ENCODE measurements around the gene CFAP53.
A peak's percentile ranks its signal among the peaks of the same experiment; 100 is the strongest.
"Not testable (repeated sequence)": the region's sequence is repeated elsewhere in the genome, so short reads cannot be mapped to it uniquely, and the experiment has no call there.

Gene CFAP53, protein sequence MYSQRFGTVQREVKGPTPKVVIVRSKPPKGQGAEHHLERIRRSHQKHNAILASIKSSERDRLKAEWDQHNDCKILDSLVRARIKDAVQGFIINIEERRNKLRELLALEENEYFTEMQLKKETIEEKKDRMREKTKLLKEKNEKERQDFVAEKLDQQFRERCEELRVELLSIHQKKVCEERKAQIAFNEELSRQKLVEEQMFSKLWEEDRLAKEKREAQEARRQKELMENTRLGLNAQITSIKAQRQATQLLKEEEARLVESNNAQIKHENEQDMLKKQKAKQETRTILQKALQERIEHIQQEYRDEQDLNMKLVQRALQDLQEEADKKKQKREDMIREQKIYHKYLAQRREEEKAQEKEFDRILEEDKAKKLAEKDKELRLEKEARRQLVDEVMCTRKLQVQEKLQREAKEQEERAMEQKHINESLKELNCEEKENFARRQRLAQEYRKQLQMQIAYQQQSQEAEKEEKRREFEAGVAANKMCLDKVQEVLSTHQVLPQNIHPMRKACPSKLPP

GRCh38 chr18:50266248-50266704 lies at the start of gene CFAP53:
TSS of gene CFAP53 (minus strand) at chr18:50266495. CDS start at chr18:50266404, 91 bp downstream.
- intact Hi-C loops (cut with DNase I), result no loop called here
- DNase-seq, result peak; percentile 78 to 98 (median 88)

- no peak for DNase-seq
- intact Hi-C loops (cut with DNase I), result no loop called here
Measured at GRCh38 chr18:50315100-50315871, 49.0 kb upstream of the CFAP53 start.

- no peak for DNase-seq
- intact Hi-C loops (cut with DNase I), result no loop called here
Measured at GRCh38 chr18:50313873-50314460, 47.7 kb upstream of the CFAP53 start.

GRCh38 chr18:50313031-50313607 lies 46.8 kb upstream of the CFAP53 start:
- intact Hi-C loops (cut with DNase I), result no loop called here

GRCh38 chr18:50312296-50313030 lies 46.2 kb upstream of the CFAP53 start:
- DNase-seq, result no peak
- intact Hi-C loops (cut with DNase I), result no loop called here

More at GRCh38 chr18:50313031-50313607, 46.8 kb upstream of the CFAP53 start:
- no peak for DNase-seq

GRCh38 chr18:50311650-50312049 lies 45.4 kb upstream of the CFAP53 start:
- intact Hi-C loops (cut with DNase I), result no loop called here

GRCh38 chr18:50310080-50310479 lies 43.8 kb upstream of the CFAP53 start:
- DNase-seq, result no peak
- intact Hi-C loops (cut with DNase I), result no loop called here

More at GRCh38 chr18:50311650-50312049, 45.4 kb upstream of the CFAP53 start:
- no peak for DNase-seq

DNA sequence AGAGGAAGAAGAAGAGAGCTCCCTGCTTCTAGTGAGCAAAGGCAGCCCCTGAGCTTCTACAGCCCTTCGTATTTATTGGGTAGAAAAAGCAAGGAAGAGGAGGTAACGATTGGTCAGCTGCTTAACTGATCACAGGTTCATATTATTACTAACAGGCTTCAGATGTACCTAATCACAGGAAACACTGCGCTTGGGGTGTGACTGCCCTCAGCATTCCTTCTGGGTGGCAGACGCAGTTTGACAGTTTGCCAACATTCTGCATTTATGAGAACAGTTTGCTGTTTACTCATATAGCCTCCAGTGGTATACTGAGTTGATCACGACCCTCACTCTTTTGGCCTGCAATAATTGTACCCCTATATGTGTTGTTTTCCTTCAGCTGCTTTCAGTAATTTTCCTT lies 42.6 kb upstream of the CFAP53 start:
- intact Hi-C loops (cut with DNase I); DNase-seq: not testable (repeated sequence)

GRCh38 chr18:50307738-50308470 lies 41.6 kb upstream of the CFAP53 start:
- peak; percentile 73 to 98 (median 88) for DNase-seq
- intact Hi-C loops (cut with DNase I), result no loop called here

- DNase-seq, result no peak
- intact Hi-C loops (cut with DNase I), result no loop called here
Measured at GRCh38 chr18:50307400-50307737, 41.1 kb upstream of the CFAP53 start.

- peak in 1 of 10 donors; percentile 76 for DNase-seq
- intact Hi-C loops (cut with DNase I), result no loop called here
Measured at GRCh38 chr18:50306944-50307343, 40.6 kb upstream of the CFAP53 start.

- no peak for DNase-seq
- intact Hi-C loops (cut with DNase I), result no loop called here
Measured at GRCh38 chr18:50301074-50301473, 34.8 kb upstream of the CFAP53 start.

DNA sequence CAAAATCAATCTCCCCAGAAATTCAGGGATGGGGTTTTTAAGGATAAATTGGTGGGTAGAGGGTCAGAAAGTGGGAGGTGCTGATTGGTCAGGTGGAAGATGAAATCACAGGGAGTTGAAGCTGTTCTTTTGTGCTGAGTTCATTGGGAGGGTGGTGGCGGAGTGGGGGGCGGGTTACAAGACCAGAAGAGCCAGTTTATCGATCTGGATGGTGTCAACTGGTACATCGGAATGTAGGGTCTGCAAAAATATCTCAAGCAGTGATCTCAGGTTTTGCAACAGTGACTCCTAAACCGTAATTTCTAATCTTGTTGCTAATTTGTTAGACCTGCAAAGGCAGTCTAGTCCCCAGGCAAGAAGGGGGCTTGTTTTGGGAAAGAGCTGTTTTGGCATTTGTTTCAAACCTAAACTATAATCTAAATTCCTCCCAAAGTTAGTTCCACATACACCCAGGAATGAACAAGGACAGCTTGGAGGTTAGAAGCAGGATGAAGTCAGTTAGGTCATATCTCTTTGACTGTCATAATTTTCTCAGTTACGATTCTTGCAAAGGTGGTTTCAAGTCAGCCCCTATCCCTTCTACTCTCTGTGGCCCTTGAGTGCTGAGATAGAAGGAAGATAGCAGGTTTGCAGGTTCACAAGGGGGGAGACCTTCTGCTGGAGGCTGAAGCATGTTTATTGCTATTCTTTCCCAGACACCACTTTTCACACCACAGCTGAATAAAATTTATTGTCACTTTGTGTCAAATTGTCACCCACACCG lies 33.5 kb upstream of the CFAP53 start:
- intact Hi-C loops (cut with DNase I), result loop anchor here (5.0 kb wide), 1 partner anchor 57 kb away; no protein-coding TSS in a partner anchor
- no peak for DNase-seq

- intact Hi-C loops (cut with DNase I), result loop anchor here (5.0 kb wide), 1 partner anchor 59 kb away; no protein-coding TSS in a partner anchor
Measured at GRCh38 chr18:50298443-50299284, 32.4 kb upstream of the CFAP53 start.

DNA sequence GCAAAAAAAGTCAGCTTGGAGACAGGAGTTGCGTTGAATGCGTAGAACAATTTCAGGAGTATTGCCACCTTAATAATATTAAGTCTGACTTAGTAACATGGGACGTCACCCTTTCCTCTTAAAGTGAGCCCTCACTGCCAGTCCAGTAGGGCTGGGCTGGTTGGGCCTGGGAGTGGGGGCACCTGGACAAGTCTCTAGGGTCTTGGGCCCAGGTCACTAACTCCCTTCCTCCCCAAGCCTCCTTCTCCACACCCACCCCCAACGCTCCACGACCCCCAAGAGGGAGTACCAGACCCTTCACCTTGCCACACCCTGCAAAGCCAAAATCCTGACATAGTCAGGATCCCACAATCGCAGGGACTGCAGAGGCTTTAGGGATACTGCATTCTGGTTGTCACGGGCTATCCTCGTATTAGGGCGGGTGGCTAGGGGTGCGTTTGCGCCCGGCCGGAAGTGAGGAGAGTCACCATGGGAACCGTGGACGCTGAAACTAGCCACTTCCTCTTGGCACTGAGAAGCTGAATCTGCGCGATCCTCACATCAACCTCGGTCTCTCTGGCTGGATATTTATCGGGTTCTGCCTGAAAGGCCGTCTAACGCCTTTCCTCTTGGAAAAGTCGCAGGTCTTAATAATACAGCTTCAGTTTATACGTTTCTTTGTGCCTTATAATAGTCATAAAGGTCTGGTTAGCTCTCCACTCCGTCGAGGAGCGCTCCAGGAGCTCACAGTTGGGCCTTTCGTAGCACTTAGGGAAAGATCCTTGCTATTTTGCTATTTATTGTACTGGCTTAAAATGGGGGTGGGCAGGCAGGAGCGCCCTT lies 31.5 kb upstream of the CFAP53 start:
- intact Hi-C loops (cut with DNase I), result loop anchor here (5.0 kb wide), 1 partner anchor 59 kb away; no protein-coding TSS in a partner anchor
- peak in 9 of 10 donors; percentile 60 to 95 (median 73) for DNase-seq

More at GRCh38 chr18:50298443-50299284, 32.4 kb upstream of the CFAP53 start:
- DNase-seq, result peak in 1 of 10 donors; percentile 70

DNA sequence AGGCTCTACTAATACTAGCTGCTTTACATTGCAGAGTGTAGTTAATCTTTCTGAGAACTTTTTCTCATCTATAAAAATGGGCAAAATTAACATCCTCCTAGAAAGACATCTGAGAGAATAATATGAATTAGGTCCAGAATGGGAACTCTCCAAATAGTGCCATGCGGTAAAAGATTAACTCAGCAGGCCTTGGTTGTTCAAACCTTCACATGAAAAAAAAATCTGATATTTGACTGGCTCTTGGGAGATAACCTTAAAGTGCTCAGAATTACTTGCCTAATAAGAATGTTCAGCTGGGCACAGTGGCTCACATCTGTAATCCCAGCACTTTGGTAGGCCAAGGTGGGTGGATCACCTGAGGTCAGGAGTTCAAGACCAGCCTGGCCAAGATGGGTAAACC lies 26.7 kb upstream of the CFAP53 start:
- DNase-seq, result no peak
- intact Hi-C loops (cut with DNase I), result no loop called here
